Osteoblast (primary cell): ENCODE data around the gene PLLP. TPM values are rescaled to one million over a fixed set of nuclear protein-coding genes. Genes with fewer than 3 reads are reported as not detected.
A peak's percentile ranks its signal among the peaks of the same experiment; 100 is the strongest.

Source experiments
- DNase-seq: peaks from one replicate; pipeline ENCODE4 v3.0.0; 2011; ENCODE audit warnings: low spot score, mixed read lengths; ENCODE audit not compliant: insufficient read length; ENCODE audit errors: missing footprints
- H2AFZ ChIP-seq: 2 replicates; pipeline ENCODE4 v1.6.0; 2011; ENCODE audit warnings: mild to moderate bottlenecking, low read length
- H3K27ac ChIP-seq: 2 replicates; pipeline ENCODE4 v1.5.1; 2011; ENCODE audit warnings: mild to moderate bottlenecking, low read depth, low read length, moderate library complexity
- H3K27me3 ChIP-seq: 2 replicates; pipeline ENCODE4 v1.6.0; 2012; ENCODE audit warnings: mild to moderate bottlenecking, control low read depth, inconsistent platforms, low read length, moderate library complexity; ENCODE audit not compliant: insufficient read depth
- H3K36me3 ChIP-seq: 2 replicates; pipeline ENCODE4 v1.5.1; 2011; ENCODE audit warnings: mild to moderate bottlenecking, low read length, control low read depth, moderate library complexity; ENCODE audit not compliant: insufficient read depth
- H3K4me1 ChIP-seq: 2 replicates; pipeline ENCODE4 v1.5.1; 2011; ENCODE audit warnings: mild to moderate bottlenecking, low read length, control low read depth, moderate library complexity; ENCODE audit not compliant: insufficient read depth
- H3K4me2 ChIP-seq: 2 replicates; pipeline ENCODE4 v1.6.0; 2011; ENCODE audit warnings: mild to moderate bottlenecking, low read length; ENCODE audit not compliant: insufficient read depth
- H3K4me3 ChIP-seq: fragments of 200-600 bp; sonication (generic); 3 replicates; pipeline ENCODE4 v1.5.1; 2012; ENCODE audit warnings: mild to moderate bottlenecking, low read length, inconsistent platforms; ENCODE audit not compliant: insufficient read depth
- H3K79me2 ChIP-seq: 2 replicates; pipeline ENCODE4 v1.6.0; 2012; ENCODE audit warnings: mild to moderate bottlenecking, low read length, control low read depth, inconsistent platforms; ENCODE audit not compliant: insufficient read depth
- H3K9me3 ChIP-seq: 2 replicates; pipeline ENCODE4 v1.5.1; 2011; ENCODE audit warnings: low read depth, low read length, control low read depth
- H4K20me1 ChIP-seq: 2 replicates; pipeline ENCODE4 v1.6.0; 2012; ENCODE audit warnings: mild to moderate bottlenecking, low read length, control low read depth; ENCODE audit not compliant: insufficient read depth
- total RNA-seq: library from RNA; depleted of rRNA; stranded (reverse); fragments of >200 nt; gene quantifications from 2 replicates; pipeline ENCODE4 v1.2.3, GENCODE V29; 2012
- TF ChIP-seq, protein P1 (sequence below): IDR thresholded peaks from 2 replicates; pipeline ENCODE4 v1.5.1; 2011; ENCODE audit warnings: mild to moderate bottlenecking, low read depth, low read length, moderate library complexity; ENCODE audit errors: extremely low read depth

PLLP gene
- total RNA-seq, 1 donor: under 0.01 TPM

GRCh38 chr16:57310801-57311200 lies 26.3 kb upstream of the PLLP start:
- Histone ChIP-seq H3K4me1 (peaks cover 2% of the 10 kb centered on the region), H3K27me3 (peaks cover 9% of the 10 kb centered on the region), H3K27ac (no peak overlapping the region), H3K4me3 (no peak overlapping the region), H3K79me2 (no peaks in the 10 kb centered on the region), H3K36me3 (no peaks in the 10 kb centered on the region), H3K9me3 (no peaks in the 10 kb centered on the region), H3K4me2 (no peak overlapping the region), H2AFZ (no peak overlapping the region), H4K20me1 (no peaks in the 10 kb centered on the region)
- TF ChIP-seq, protein P1, sequence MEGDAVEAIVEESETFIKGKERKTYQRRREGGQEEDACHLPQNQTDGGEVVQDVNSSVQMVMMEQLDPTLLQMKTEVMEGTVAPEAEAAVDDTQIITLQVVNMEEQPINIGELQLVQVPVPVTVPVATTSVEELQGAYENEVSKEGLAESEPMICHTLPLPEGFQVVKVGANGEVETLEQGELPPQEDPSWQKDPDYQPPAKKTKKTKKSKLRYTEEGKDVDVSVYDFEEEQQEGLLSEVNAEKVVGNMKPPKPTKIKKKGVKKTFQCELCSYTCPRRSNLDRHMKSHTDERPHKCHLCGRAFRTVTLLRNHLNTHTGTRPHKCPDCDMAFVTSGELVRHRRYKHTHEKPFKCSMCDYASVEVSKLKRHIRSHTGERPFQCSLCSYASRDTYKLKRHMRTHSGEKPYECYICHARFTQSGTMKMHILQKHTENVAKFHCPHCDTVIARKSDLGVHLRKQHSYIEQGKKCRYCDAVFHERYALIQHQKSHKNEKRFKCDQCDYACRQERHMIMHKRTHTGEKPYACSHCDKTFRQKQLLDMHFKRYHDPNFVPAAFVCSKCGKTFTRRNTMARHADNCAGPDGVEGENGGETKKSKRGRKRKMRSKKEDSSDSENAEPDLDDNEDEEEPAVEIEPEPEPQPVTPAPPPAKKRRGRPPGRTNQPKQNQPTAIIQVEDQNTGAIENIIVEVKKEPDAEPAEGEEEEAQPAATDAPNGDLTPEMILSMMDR: no peak
- no peak for DNase-seq

DNA sequence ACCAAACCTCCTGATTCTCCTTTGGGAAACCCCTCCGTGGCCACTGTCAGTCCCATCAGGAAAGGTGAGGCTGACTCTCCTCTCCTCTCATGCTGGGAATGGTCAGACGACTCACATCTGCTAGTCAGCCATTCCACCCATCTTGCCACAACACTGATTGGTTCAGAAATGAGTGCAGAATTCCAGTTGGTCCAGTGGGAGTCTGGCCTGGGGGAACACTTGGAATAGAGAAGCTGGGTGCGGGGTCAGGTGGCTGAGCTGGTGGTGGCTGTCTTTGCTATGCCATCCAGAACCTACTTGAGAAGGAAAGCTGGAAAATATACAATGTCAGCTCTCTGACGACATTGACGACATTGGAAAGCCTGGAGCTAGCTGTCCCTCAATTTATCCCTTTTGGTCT lies 23.6 kb upstream of the PLLP start:
- peak; percentile 25 for DNase-seq
- Histone ChIP-seq H3K4me1 (peaks cover 4% of the 10 kb centered on the region), H3K79me2 (no peaks in the 10 kb centered on the region), H3K4me3 (no peak overlapping the region), H3K9me3 (no peaks in the 10 kb centered on the region), H2AFZ (no peak overlapping the region), H3K27me3 (peaks cover 12% of the 10 kb centered on the region), H3K4me2 (no peak overlapping the region), H3K36me3 (no peaks in the 10 kb centered on the region), H3K27ac (no peak overlapping the region), H4K20me1 (no peaks in the 10 kb centered on the region)
- TF ChIP-seq, protein P1: no peak

DNA sequence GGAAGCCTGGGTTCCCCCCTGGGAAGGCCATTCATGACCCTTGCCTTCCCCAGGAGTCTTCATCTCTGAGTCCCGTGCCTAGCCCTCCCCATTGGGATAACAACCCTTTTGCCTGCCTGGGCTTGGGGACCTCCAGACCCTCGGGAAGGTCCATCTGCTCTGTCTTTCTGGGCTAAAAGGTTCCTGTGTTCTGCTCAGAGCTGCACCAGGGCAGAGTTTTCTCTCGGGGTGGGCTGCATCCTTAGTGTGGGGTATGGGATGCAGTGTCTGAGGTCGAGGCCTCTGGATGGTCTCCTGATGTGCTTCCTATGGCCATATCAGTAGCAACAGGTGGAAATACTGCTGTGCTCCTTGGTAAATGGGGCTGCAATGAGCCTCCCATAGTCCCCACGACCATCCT lies 22.9 kb upstream of the PLLP start:
- no peak overlapping the region for H3K27ac ChIP-seq
- H3K4me1 ChIP-seq: peaks cover 4% of the 10 kb centered on the region
- H2AFZ ChIP-seq: no peak overlapping the region
- H3K79me2 ChIP-seq: no peaks in the 10 kb centered on the region
- no peak overlapping the region for H3K4me3 ChIP-seq
- H3K27me3 ChIP-seq: peaks cover 12% of the 10 kb centered on the region
- H4K20me1 ChIP-seq: no peaks in the 10 kb centered on the region
- no peaks in the 10 kb centered on the region for H3K36me3 ChIP-seq
- TF ChIP-seq, protein P1: no peak
- no peak overlapping the region for H3K4me2 ChIP-seq
- peak; percentile 8 for DNase-seq
- no peaks in the 10 kb centered on the region for H3K9me3 ChIP-seq

DNA sequence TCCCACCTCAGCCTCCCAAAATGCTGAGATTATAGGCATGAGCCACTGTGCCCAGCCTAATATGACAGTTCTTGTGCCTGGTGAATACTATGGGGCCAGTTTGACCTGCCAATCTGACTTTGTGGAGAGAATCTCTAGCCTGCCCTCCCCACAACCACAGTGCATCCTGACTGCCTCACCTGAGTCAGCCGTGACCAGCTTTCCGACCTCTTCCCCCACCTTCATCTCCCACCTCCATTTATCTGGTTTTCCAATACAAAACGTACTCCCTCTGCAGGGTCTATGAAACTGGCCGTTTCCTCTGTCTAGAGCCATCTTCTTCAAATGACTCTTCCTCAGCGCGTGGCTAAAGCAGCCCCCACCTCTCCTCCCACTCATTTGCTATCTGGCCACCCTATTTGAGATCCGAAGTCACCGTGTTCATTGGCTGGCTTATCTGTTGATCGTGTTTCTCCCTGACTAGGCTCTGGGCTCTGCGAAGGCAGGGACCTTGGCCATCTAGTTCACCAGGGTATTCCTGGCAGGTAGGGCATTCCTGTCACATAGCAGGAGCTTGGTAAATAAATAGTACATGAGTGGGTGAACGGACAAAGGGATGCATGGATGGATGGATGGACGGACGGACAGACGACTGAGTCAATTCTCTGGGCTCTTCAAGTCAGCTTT lies 22.3 kb upstream of the PLLP start:
- Histone ChIP-seq H3K4me3 (no peak overlapping the region), H2AFZ (no peak overlapping the region), H4K20me1 (no peaks in the 10 kb centered on the region), H3K27ac (no peak overlapping the region), H3K9me3 (no peaks in the 10 kb centered on the region), H3K79me2 (no peaks in the 10 kb centered on the region), H3K4me1 (peaks cover 4% of the 10 kb centered on the region), H3K27me3 (peaks cover 8% of the 10 kb centered on the region), H3K36me3 (no peaks in the 10 kb centered on the region), H3K4me2 (no peak overlapping the region)
- TF ChIP-seq, protein P1: no peak
- DNase-seq: peak; percentile 60
